HepG2 (cell line): ENCODE data around the gene SEMA7A. TPM values are rescaled to one million over a fixed set of nuclear protein-coding genes. Genes with fewer than 3 reads are reported as not detected.

Experiments
- ARHGAP35 ChIP-seq: sonication (generic); formaldehyde crosslinking; IDR thresholded peaks from 2 replicates; pipeline ENCODE4 v1.9.0; 2022; ENCODE audit warnings: mild to moderate bottlenecking, inconsistent platforms, moderate library complexity, missing genetic modification reagents, borderline replicate concordance
- MBNL3 ChIP-seq: fragments of 250-450 bp; sonication (Bioruptor Pico); conservative IDR thresholded peaks from 2 replicates; pipeline ENCODE4 v1.8.0; 2022; ENCODE audit warnings: mild to moderate bottlenecking, inconsistent platforms
- MIER2 ChIP-seq: IDR thresholded peaks from 2 replicates; pipeline ENCODE4 v1.6.1; 2016; ENCODE audit warnings: missing biosample characterization, missing genetic modification reagents
- NR2F6 ChIP-seq, 2 experiments: IDR thresholded peaks; 2 replicates each; pipeline ENCODE4 v1.6.1; 2016; ENCODE audit warnings: antibody characterized with exemption in 1 of 2, mild to moderate bottlenecking in 1 of 2
- PLRG1 ChIP-seq: fragments of 450-650 bp; conservative IDR thresholded peaks from 2 replicates; pipeline ENCODE4 v1.6.1; 2016
- PRDM4 ChIP-seq: sonication (generic); formaldehyde crosslinking; IDR thresholded peaks from 2 replicates; pipeline ENCODE4 v1.9.0; 2021; ENCODE audit warnings: missing genetic modification reagents, borderline replicate concordance
- SAP130 ChIP-seq: IDR thresholded peaks from 2 replicates; pipeline ENCODE4 v1.6.1; 2016; ENCODE audit warnings: low read depth
- SMC3 ChIP-seq: IDR thresholded peaks from 2 replicates; pipeline ENCODE4 v1.6.1; 2011; ENCODE audit warnings: low read length, improper control_type of control experiment
- SRF ChIP-seq: IDR thresholded peaks from 2 replicates; pipeline ENCODE4 v1.6.1; 2011; ENCODE audit warnings: mild to moderate bottlenecking, low read depth, low read length, moderate library complexity
- SRSF9 ChIP-seq: fragments of 200-400 bp; formaldehyde crosslinking; IDR thresholded peaks from 2 replicates; pipeline ENCODE4 v1.6.1; 2018; ENCODE audit warnings: borderline replicate concordance, mild to moderate bottlenecking, low read depth, low read length; ENCODE audit not compliant: insufficient read depth, poor library complexity, severe bottlenecking
- TCF12 ChIP-seq, 2 experiments: fragments of 450-650 bp in 1 of 2; sonication (generic) in 1 of 2; formaldehyde crosslinking in 1 of 2; IDR thresholded peaks; 2 replicates each; pipeline versions ENCODE4 v1.6.1 to v1.8.0; 2017 to 2022; ENCODE audit warnings: antibody characterized with exemption in 1 of 2, mild to moderate bottlenecking in 1 of 2, missing genetic modification reagents in 1 of 2, moderate library complexity in 1 of 2
- ZBTB21 ChIP-seq: sonication (generic); formaldehyde crosslinking; IDR thresholded peaks from 2 replicates; pipeline ENCODE4 v1.4.0; 2020; ENCODE audit warnings: missing genetic modification reagents
- ZNF138 ChIP-seq: sonication (generic); formaldehyde crosslinking; IDR thresholded peaks from 2 replicates; pipeline ENCODE4 v1.5.0; 2020; ENCODE audit warnings: mild to moderate bottlenecking, low read depth, missing genetic modification reagents
- ZNF207 ChIP-seq: fragments of 450-650 bp; IDR thresholded peaks from 2 replicates; pipeline ENCODE4 v1.6.1; 2016; ENCODE audit warnings: antibody characterized with exemption, borderline replicate concordance
- ZNF225 ChIP-seq: sonication (generic); formaldehyde crosslinking; IDR thresholded peaks from 2 replicates; pipeline ENCODE4 v1.4.0; 2020; ENCODE audit warnings: mild to moderate bottlenecking, missing genetic modification reagents
- ZNF329 ChIP-seq: sonication (generic); formaldehyde crosslinking; IDR thresholded peaks from 2 replicates; pipeline ENCODE4 v1.9.0; 2021; ENCODE audit warnings: low read depth, mild to moderate bottlenecking, missing genetic modification reagents
- ZNF629 ChIP-seq: sonication (generic); formaldehyde crosslinking; conservative IDR thresholded peaks from 2 replicates; pipeline ENCODE4 v1.5.0; 2020; ENCODE audit warnings: missing genetic modification reagents
- polyA plus RNA-seq, 8 experiments: library from polyadenylated mRNA; depleted of rRNA in 3 of 8; stranded (reverse) in 7 of 8; unstranded in 1 of 8; fragments of >200 nt; fragmentation: Illumina TruSeq in 4 of 8; extraction: Trizol in 4 of 8; gene quantifications; 2 replicates each; pipeline versions ENCODE4 v1.2.1 to v1.2.3, GENCODE V29; 2011 to 2016; ENCODE audit warnings: low read depth in 4 of 8, missing spikeins in 1 of 8, mixed read lengths in 1 of 8; ENCODE audit not compliant: insufficient read depth in 1 of 8
- total RNA-seq, 5 experiments: library from RNA; depleted of rRNA; stranded (reverse); fragments of >200 nt; fragmentation: Illumina TruSeq; extraction: Trizol; gene quantifications; 2 replicates each; pipeline ENCODE4 v1.2.3, GENCODE V29; 2016; ENCODE audit warnings: low read depth in 1 of 5
- TF ChIP-seq, protein P1 (sequence below): sonication (generic); formaldehyde crosslinking; IDR thresholded peaks from 2 replicates; pipeline ENCODE4 v1.8.0; 2022; ENCODE audit warnings: mild to moderate bottlenecking, missing genetic modification reagents; ENCODE audit not compliant: insufficient replicate concordance
- TF ChIP-seq, protein P2 (sequence below): fragments of 450-650 bp; IDR thresholded peaks from 2 replicates; pipeline ENCODE4 v1.6.1; 2017
- TF ChIP-seq, protein P3 (sequence below): fragments of 450-650 bp; IDR thresholded peaks from 2 replicates; pipeline ENCODE4 v1.6.1; 2016
- TF ChIP-seq, protein P4 (sequence below): sonication (generic); formaldehyde crosslinking; conservative IDR thresholded peaks from 2 replicates; pipeline ENCODE4 v1.4.0; 2020; ENCODE audit warnings: missing genetic modification reagents

SEMA7A gene
- total and polyA plus RNA-seq, 2 of the 13 experiments (the other 11 are each of a cell fraction or from before 2014, with no cell fraction given), result 9.0 to 15.8 TPM

GRCh38 chr15:74433592-74434262, at the start of gene SEMA7A (continued):
- TF ChIP-seq, protein P1, sequence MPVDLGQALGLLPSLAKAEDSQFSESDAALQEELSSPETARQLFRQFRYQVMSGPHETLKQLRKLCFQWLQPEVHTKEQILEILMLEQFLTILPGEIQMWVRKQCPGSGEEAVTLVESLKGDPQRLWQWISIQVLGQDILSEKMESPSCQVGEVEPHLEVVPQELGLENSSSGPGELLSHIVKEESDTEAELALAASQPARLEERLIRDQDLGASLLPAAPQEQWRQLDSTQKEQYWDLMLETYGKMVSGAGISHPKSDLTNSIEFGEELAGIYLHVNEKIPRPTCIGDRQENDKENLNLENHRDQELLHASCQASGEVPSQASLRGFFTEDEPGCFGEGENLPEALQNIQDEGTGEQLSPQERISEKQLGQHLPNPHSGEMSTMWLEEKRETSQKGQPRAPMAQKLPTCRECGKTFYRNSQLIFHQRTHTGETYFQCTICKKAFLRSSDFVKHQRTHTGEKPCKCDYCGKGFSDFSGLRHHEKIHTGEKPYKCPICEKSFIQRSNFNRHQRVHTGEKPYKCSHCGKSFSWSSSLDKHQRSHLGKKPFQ (CRISPR knock-in tag), result no peak
- TF ChIP-seq SRF (no peak), ARHGAP35 (CRISPR knock-in tag) (no peak; the same call in 1 of the 2 replicates), TCF12 (IDR thresholded peaks at IDR 0.05) (no peak), TCF12 (CRISPR knock-in tag; IDR thresholded peaks at IDR 0.05) (no peak), NR2F6 (IDR thresholded peaks at IDR 0.05) (no peak), NR2F6 (CRISPR knock-in tag; IDR thresholded peaks at IDR 0.05) (no peak), MBNL3 (no peak), MIER2 (no peak), ZNF225 (CRISPR knock-in tag) (no peak), SAP130 (peak; percentile 82), ZNF207 (no peak), PLRG1 (no peak), ZNF138 (CRISPR knock-in tag) (no peak), SRSF9 (no peak), PRDM4 (no peak), SMC3 (no peak), ZNF329 (peak; percentile 78; the same call in 1 of the 2 replicates), ZNF629 (no peak), ZBTB21 (no peak)
- TF ChIP-seq, protein P2, sequence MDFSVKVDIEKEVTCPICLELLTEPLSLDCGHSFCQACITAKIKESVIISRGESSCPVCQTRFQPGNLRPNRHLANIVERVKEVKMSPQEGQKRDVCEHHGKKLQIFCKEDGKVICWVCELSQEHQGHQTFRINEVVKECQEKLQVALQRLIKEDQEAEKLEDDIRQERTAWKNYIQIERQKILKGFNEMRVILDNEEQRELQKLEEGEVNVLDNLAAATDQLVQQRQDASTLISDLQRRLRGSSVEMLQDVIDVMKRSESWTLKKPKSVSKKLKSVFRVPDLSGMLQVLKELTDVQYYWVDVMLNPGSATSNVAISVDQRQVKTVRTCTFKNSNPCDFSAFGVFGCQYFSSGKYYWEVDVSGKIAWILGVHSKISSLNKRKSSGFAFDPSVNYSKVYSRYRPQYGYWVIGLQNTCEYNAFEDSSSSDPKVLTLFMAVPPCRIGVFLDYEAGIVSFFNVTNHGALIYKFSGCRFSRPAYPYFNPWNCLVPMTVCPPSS, result no peak
- TF ChIP-seq, protein P3, sequence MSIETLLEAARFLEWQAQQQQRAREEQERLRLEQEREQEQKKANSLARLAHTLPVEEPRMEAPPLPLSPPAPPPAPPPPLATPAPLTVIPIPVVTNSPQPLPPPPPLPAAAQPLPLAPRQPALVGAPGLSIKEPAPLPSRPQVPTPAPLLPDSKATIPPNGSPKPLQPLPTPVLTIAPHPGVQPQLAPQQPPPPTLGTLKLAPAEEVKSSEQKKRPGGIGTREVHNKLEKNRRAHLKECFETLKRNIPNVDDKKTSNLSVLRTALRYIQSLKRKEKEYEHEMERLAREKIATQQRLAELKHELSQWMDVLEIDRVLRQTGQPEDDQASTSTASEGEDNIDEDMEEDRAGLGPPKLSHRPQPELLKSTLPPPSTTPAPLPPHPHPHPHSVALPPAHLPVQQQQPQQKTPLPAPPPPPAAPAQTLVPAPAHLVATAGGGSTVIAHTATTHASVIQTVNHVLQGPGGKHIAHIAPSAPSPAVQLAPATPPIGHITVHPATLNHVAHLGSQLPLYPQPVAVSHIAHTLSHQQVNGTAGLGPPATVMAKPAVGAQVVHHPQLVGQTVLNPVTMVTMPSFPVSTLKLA, result no peak
- TF ChIP-seq, protein P4, sequence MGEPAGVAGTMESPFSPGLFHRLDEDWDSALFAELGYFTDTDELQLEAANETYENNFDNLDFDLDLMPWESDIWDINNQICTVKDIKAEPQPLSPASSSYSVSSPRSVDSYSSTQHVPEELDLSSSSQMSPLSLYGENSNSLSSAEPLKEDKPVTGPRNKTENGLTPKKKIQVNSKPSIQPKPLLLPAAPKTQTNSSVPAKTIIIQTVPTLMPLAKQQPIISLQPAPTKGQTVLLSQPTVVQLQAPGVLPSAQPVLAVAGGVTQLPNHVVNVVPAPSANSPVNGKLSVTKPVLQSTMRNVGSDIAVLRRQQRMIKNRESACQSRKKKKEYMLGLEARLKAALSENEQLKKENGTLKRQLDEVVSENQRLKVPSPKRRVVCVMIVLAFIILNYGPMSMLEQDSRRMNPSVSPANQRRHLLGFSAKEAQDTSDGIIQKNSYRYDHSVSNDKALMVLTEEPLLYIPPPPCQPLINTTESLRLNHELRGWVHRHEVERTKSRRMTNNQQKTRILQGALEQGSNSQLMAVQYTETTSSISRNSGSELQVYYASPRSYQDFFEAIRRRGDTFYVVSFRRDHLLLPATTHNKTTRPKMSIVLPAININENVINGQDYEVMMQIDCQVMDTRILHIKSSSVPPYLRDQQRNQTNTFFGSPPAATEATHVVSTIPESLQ (CRISPR knock-in tag), result no peak
